Measurements from ENCODE around the gene PDE4B. TPM values are rescaled to one million over a fixed set of nuclear protein-coding genes. Genes with fewer than 3 reads are reported as not detected.
"Not testable (repeated sequence)": the region's sequence is repeated elsewhere in the genome, so short reads cannot be mapped to it uniquely, and the experiment has no call there.

PDE4B gene
- total RNA-seq, 1 donor from 2014 or later: 7.2 TPM

- Mint-ChIP-seq H3K4me1 (ENCODE audit: low read depth, unreplicated experiment) (peaks cover 11% of the 10 kb centered on the region), H3K36me3 (ENCODE audit: unreplicated experiment) (no peaks in the 10 kb centered on the region), H3K27me3 (ENCODE audit: unreplicated experiment) (no peaks in the 10 kb centered on the region), H3K27ac (ENCODE audit: unreplicated experiment) (no peak overlapping the region), H3K9me3 (ENCODE audit: unreplicated experiment) (no peaks in the 10 kb centered on the region), H3K4me3 (ENCODE audit: unreplicated experiment) (no peak overlapping the region)
- TF ChIP-seq CTCF (IDR thresholded peaks at IDR 0.05; ENCODE audit: partially characterized antibody, unreplicated experiment): no peak
- no peak for DNase-seq
These were observed 211.0 kb downstream of the PDE4B start for GRCh38 chr1:66003690-66004089.

GRCh38 chr1:66006534-66006933 is 213.8 kb downstream of the PDE4B start:
- H3K27ac Mint-ChIP-seq (ENCODE audit: unreplicated experiment); H3K9me3 Mint-ChIP-seq (ENCODE audit: unreplicated experiment); DNase-seq; H3K27me3 Mint-ChIP-seq (ENCODE audit: unreplicated experiment); H3K4me3 Mint-ChIP-seq (ENCODE audit: unreplicated experiment); H3K4me1 Mint-ChIP-seq (ENCODE audit: low read depth, unreplicated experiment); H3K36me3 Mint-ChIP-seq (ENCODE audit: unreplicated experiment): not testable (repeated sequence)

- Mint-ChIP-seq H3K4me3 (ENCODE audit: unreplicated experiment) (no peak overlapping the region), H3K27me3 (ENCODE audit: unreplicated experiment) (no peaks in the 10 kb centered on the region), H3K4me1 (ENCODE audit: low read depth, unreplicated experiment) (no peaks in the 10 kb centered on the region), H3K9me3 (ENCODE audit: unreplicated experiment) (no peaks in the 10 kb centered on the region), H3K36me3 (ENCODE audit: unreplicated experiment) (no peaks in the 10 kb centered on the region), H3K27ac (ENCODE audit: unreplicated experiment) (no peak overlapping the region)
- DNase-seq: no peak
- no peak for TF ChIP-seq CTCF (IDR thresholded peaks at IDR 0.05; ENCODE audit: partially characterized antibody, unreplicated experiment)
These were observed 219.6 kb downstream of the PDE4B start for GRCh38 chr1:66012106-66012784.

- H3K9me3 Mint-ChIP-seq (ENCODE audit: unreplicated experiment): no peaks in the 10 kb centered on the region
- no peak for DNase-seq
- H3K4me1 Mint-ChIP-seq (ENCODE audit: low read depth, unreplicated experiment): no peaks in the 10 kb centered on the region
- H3K27me3 Mint-ChIP-seq (ENCODE audit: unreplicated experiment): no peaks in the 10 kb centered on the region
- H3K4me3 Mint-ChIP-seq (ENCODE audit: unreplicated experiment): no peak overlapping the region
- no peaks in the 10 kb centered on the region for H3K36me3 Mint-ChIP-seq (ENCODE audit: unreplicated experiment)
- no peak overlapping the region for H3K27ac Mint-ChIP-seq (ENCODE audit: unreplicated experiment)
- no peak for TF ChIP-seq CTCF (IDR thresholded peaks at IDR 0.05; ENCODE audit: partially characterized antibody, unreplicated experiment)
These were observed 220.7 kb downstream of the PDE4B start for GRCh38 chr1:66013371-66013770.

- H3K27me3 Mint-ChIP-seq (ENCODE audit: unreplicated experiment): no peaks in the 10 kb centered on the region
- TF ChIP-seq CTCF (IDR thresholded peaks at IDR 0.05; ENCODE audit: partially characterized antibody, unreplicated experiment): no peak
- no peaks in the 10 kb centered on the region for H3K4me1 Mint-ChIP-seq (ENCODE audit: low read depth, unreplicated experiment)
- H3K36me3 Mint-ChIP-seq (ENCODE audit: unreplicated experiment): peaks cover 4% of the 10 kb centered on the region
- DNase-seq: no peak
- no peak overlapping the region for H3K4me3 Mint-ChIP-seq (ENCODE audit: unreplicated experiment)
- H3K27ac Mint-ChIP-seq (ENCODE audit: unreplicated experiment): no peak overlapping the region
- H3K9me3 Mint-ChIP-seq (ENCODE audit: unreplicated experiment): no peaks in the 10 kb centered on the region
These were observed 230.4 kb downstream of the PDE4B start for GRCh38 chr1:66022904-66023620.

Measured in glutamatergic neuron (in vitro differentiated cells).